Epithelial cell of esophagus (primary cell): ENCODE measurements around the gene FKBP4.
A peak's percentile ranks its signal among the peaks of the same experiment; 100 is the strongest.

Experiments
- DNase-seq: peaks from one replicate; pipeline ENCODE4 v3.0.0; 2010; ENCODE audit warnings: low read depth
- H3K4me3 ChIP-seq: 2 replicates; pipeline ENCODE4 v1.5.1; 2011; ENCODE audit warnings: mild to moderate bottlenecking, low read length, control low read depth
- CTCF ChIP-seq: IDR thresholded peaks from 2 replicates; pipeline ENCODE4 v1.5.1; 2011; ENCODE audit warnings: low read depth, mild to moderate bottlenecking, low read length, control low read depth, inconsistent platforms; ENCODE audit not compliant: insufficient read depth; ENCODE audit errors: missing control alignments

The FKBP4 gene

GRCh38 chr12:2752676-2753371, 41.9 kb upstream of the FKBP4 start:
- no peak overlapping the region for H3K4me3 ChIP-seq
- peak; percentile 40 for TF ChIP-seq CTCF
- DNase-seq, result peak; percentile 68

GRCh38 chr12:2753536-2753935, 41.2 kb upstream of the FKBP4 start:
- H3K4me3 ChIP-seq, result no peak overlapping the region
- DNase-seq, result no peak
- no peak for TF ChIP-seq CTCF

GRCh38 chr12:2754208-2754607, 40.6 kb upstream of the FKBP4 start:
- H3K4me3 ChIP-seq, result no peak overlapping the region
- no peak for DNase-seq
- TF ChIP-seq CTCF, result no peak

GRCh38 chr12:2756756-2757155, 38.0 kb upstream of the FKBP4 start:
- no peak for TF ChIP-seq CTCF
- DNase-seq, result no peak
- no peak overlapping the region for H3K4me3 ChIP-seq

GRCh38 chr12:2759733-2760132, 35.0 kb upstream of the FKBP4 start:
- no peak for TF ChIP-seq CTCF

GRCh38 chr12:2764398-2764797, 30.4 kb upstream of the FKBP4 start:
- no peak for DNase-seq
- no peak for TF ChIP-seq CTCF
- H3K4me3 ChIP-seq, result no peak overlapping the region

More at GRCh38 chr12:2759733-2760132, 35.0 kb upstream of the FKBP4 start:
- no peak for DNase-seq
- no peak overlapping the region for H3K4me3 ChIP-seq

GRCh38 chr12:2765052-2765451, 29.7 kb upstream of the FKBP4 start:
- H3K4me3 ChIP-seq, result no peak overlapping the region
- TF ChIP-seq CTCF, result no peak
- no peak for DNase-seq
